ENCODE measurements around the gene TRERF1.
"Not testable (repeated sequence)": the region's sequence is repeated elsewhere in the genome, so short reads cannot be mapped to it uniquely, and the experiment has no call there.

Gene TRERF1

GRCh38 chr6:42450477-42451332 lies 1.0 kb downstream of the TRERF1 start:
- H3K4me3 ChIP-seq (replicated peaks in 1 of 2; ENCODE audit: low read depth in 2 of 2, low read length in 2 of 2) = peak overlapping the region; percentile 73 to 81
- DNase-seq (ENCODE audit: low read depth in 2 of 2) = peak in 1 of 2 donors; percentile 12
- no peak for TF ChIP-seq CTCF (IDR thresholded peaks at IDR 0.05; ENCODE audit: low read depth, low read length)

- no peak for TF ChIP-seq CTCF (IDR thresholded peaks at IDR 0.05; ENCODE audit: low read depth, low read length)
- peak in 1 of 2 donors; percentile 33 for DNase-seq (ENCODE audit: low read depth in 2 of 2)
- peak overlapping the region; percentile 73 to 81 for H3K4me3 ChIP-seq (replicated peaks in 1 of 2; ENCODE audit: low read depth in 2 of 2, low read length in 2 of 2)
These were observed 1.7 kb downstream of the TRERF1 start for GRCh38 chr6:42449917-42450476.

DNA sequence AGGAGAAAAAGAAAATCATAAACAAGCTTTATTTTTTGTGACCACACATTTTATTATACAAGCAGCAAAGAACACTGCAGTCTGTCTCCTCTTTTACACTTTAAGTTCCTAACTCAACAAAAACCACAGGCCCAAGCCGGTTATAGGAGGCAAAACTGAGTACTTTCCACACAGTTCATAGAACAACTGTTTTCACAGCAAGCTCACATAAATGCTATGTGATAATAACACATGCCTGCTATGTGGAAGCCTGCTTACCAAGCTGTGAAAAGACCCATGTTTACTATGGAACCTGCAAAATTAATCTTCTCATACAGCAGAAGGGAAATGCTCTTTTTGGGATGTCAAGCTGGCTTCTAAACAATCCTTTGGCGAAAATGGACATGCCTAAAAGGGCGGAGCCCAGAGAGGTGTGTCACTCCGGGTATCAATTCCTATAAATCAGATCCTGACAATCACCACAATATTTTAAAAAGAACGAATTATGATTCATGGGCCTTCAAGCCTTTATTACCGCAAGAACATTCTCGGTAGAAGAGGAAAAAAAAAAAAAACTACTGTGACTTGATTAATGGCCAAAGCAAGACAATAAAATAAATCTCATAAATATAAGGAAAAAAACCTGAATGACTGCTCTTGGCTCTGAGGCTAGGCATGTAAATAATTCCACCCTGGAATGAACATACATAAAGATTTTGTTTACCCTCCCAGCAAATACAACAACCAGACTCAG lies 2.6 kb downstream of the TRERF1 start:
- TF ChIP-seq CTCF (IDR thresholded peaks at IDR 0.05; ENCODE audit: low read depth, low read length) = no peak
- no peak overlapping the region for H3K4me3 ChIP-seq (replicated peaks in 1 of 2; ENCODE audit: low read depth in 2 of 2, low read length in 2 of 2)
- DNase-seq (ENCODE audit: low read depth in 2 of 2) = no peak

DNA sequence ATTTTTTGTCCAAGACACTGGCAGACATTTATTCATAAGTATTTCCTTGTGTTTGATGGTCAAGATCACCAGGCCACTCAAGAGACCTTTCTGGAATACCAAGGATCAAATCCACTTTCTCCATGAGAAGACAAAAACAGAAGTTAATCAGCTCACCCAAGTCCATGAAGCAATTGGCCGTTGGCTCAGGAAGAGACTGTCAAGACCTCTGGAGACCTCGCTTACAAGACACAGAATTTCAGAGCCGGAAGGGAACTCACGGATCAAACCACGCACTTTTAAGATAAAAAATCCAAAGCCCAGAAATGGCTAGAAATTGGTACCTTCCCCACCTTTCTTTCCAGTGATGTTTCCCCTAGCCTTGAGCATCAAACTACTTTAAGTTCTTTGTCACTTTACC lies 3.3 kb downstream of the TRERF1 start:
- TF ChIP-seq CTCF (IDR thresholded peaks at IDR 0.05; ENCODE audit: low read depth, low read length) = no peak
- DNase-seq (ENCODE audit: low read depth in 2 of 2) = no peak
- H3K4me3 ChIP-seq (replicated peaks in 1 of 2; ENCODE audit: low read depth in 2 of 2, low read length in 2 of 2) = no peak overlapping the region

DNA sequence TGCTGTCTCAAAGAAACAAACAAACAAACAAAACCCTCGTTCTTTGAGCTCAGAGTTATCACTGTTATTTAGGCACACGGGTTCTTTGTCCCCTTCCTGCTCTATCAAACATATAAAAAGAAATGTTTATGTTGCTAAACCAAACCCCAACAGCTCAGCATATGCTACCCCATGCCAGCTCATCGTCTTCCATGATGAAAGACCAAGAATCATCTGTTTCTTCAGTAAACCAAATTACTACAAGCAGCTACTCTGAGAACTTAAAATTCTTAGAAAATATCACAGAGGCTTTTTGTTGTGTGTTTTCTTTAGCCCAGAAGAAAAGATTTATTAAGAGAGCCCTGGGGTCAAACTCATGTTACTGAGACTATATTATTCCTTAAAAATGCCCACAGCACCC lies 4.7 kb downstream of the TRERF1 start:
- no peak overlapping the region for H3K4me3 ChIP-seq (replicated peaks in 1 of 2; ENCODE audit: low read depth in 2 of 2, low read length in 2 of 2)
- no peak for TF ChIP-seq CTCF (IDR thresholded peaks at IDR 0.05; ENCODE audit: low read depth, low read length)
- DNase-seq (ENCODE audit: low read depth in 2 of 2) = no peak

DNA sequence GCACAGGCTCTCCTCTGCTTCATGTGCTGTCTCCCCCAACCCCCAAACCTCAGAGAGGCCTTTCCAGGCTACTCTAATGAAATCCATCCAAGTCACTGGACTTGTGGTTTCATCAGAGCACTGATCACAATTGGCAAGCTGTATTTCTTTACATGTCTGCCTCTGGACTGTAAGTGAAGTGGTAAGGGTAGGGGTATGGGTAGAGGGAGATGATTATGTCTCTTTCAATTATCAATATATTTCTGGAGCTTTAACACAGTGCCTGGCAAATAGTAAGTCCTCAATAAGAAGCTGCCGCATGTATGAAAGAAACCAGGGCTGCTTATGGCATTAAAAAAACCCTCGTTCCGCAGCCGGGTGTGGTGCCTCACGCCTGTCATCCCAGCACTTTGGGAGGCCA lies 5.4 kb downstream of the TRERF1 start:
- no peak for DNase-seq (ENCODE audit: low read depth in 2 of 2)
- no peak overlapping the region for H3K4me3 ChIP-seq (replicated peaks in 1 of 2; ENCODE audit: low read depth in 2 of 2, low read length in 2 of 2)
- TF ChIP-seq CTCF (IDR thresholded peaks at IDR 0.05; ENCODE audit: low read depth, low read length) = no peak

DNA sequence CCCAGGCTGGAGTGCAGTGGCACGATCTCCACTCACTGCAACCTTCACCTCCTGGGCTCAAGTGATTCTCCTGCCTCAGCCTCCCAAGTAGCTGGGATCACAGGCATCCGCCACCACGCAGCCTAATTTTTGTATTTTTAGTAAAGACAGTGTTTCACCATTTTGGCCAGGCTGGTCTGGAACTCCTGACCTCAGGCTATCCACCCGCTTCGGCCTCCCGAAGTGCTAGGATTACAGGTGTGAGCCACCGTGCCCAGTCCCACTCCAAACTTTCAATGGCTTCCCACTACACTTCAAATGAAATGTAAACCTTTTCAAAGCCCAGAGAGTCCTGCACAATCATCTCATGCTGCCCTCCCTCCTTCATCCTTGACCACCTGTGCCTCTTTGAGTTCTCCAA lies 5.8 kb downstream of the TRERF1 start:
- not testable (repeated sequence) for DNase-seq (ENCODE audit: low read depth in 2 of 2); H3K4me3 ChIP-seq (replicated peaks in 1 of 2; ENCODE audit: low read depth in 2 of 2, low read length in 2 of 2)
